Measurements from ENCODE around the gene TRAFD1.

- no peak for TF ChIP-seq EZH2phosphoT487 (IDR thresholded peaks at IDR 0.05; ENCODE audit: low read depth)
- TF ChIP-seq CTCF (IDR thresholded peaks at IDR 0.05; ENCODE audit: low read depth, low read length), result no peak
Observed at GRCh38 chr12:112134731-112135130, 9.4 kb downstream of the TRAFD1 start.
